K562 (cell line): ENCODE data around the gene HDAC6. TPM values are rescaled to one million over a fixed set of nuclear protein-coding genes. Genes with fewer than 3 reads are reported as not detected.
A peak's percentile ranks its signal among the peaks of the same experiment; 100 is the strongest.

Experiments used
- ATAC-seq: fragments of 200-7000 bp; cut with Tn5 transposase; 3 replicates; pipeline ENCODE4 v1.9.1; 2020; ENCODE audit warnings: moderate library complexity
- BruUV-seq: library from RNA; stranded (reverse); fragments of 400-500 nt; replicated peaks from 2 replicates; lab custom pipeline; 2021; lab: Mats Ljungman, UMichigan
- CTCF ChIA-PET: fragments of 300-600 bp; formaldehyde crosslinking; extraction: SDS; loops from one replicate; lab custom pipeline; 2021; ENCODE audit warnings: low intra/inter-chr PET ratio; lab: Yijun Ruan, JAX
- POLR2A ChIA-PET: fragments of 300-600, 350-650 bp; sonication (Branson Sonifier 250); formaldehyde crosslinking; extraction: SDS; loops from one replicate; lab custom pipeline; 2021; ENCODE audit warnings: antibody characterized with exemption, inconsistent platforms; lab: Yijun Ruan, JAX
- DNase-seq, 4 experiments: peaks; one replicate each; pipeline versions ENCODE4 v3.0.0 to v3.0.0-alpha.2; 2011 to 2018; ENCODE audit warnings: low spot score in 3 of 4, mixed read lengths in 3 of 4; ENCODE audit errors: extremely low read depth in 1 of 4
- FAIRE-seq: peaks from 2 replicates; lab custom pipeline; 2011; peaks lifted over from hg19 to GRCh38; lab: Jason Lieb, UNC
- H2AFZ ChIP-seq: 2 replicates; pipeline ENCODE4 v1.6.0; 2011; ENCODE audit warnings: low read depth, low read length, control low read depth, inconsistent platforms
- H3K27ac ChIP-seq: fragments of 200-600 bp; 3 replicates; pipeline ENCODE4 v1.8.0; 2011; ENCODE audit warnings: low read depth, mild to moderate bottlenecking, control low read depth, inconsistent platforms, low read length, moderate library complexity, mixed read lengths; ENCODE audit errors: extremely low read depth
- H3K27me3 ChIP-seq, 2 experiments: fragments of 300-600 bp in 1 of 2; 2 replicates in 1 of 2; 3 replicates in 1 of 2; pipeline versions ENCODE4 v1.6.0 to v1.8.0; 2011; ENCODE audit warnings: inconsistent platforms in 2 of 2, low read length in 2 of 2, mild to moderate bottlenecking in 1 of 2, mixed read lengths in 1 of 2, moderate library complexity in 1 of 2; ENCODE audit not compliant: control insufficient read depth in 2 of 2, insufficient read depth in 2 of 2
- H3K36me3 ChIP-seq: fragments of 300-600 bp; 3 replicates; pipeline ENCODE4 v1.8.0; 2011; ENCODE audit warnings: mild to moderate bottlenecking, low read length, inconsistent platforms; ENCODE audit not compliant: control insufficient read depth, insufficient read depth
- H3K4me1 ChIP-seq, 2 experiments: fragments of 200-600 bp in 1 of 2; replicated peaks in 1 of 2; 2 replicates in 1 of 2; 3 replicates in 1 of 2; pipeline versions ENCODE4 v1.5.1 to v1.8.0; 2011; ENCODE audit warnings: inconsistent platforms in 2 of 2, low read length in 2 of 2, mild to moderate bottlenecking in 1 of 2, mixed read lengths in 1 of 2, moderate library complexity in 1 of 2; ENCODE audit not compliant: control insufficient read depth in 2 of 2, insufficient read depth in 2 of 2
- H3K4me2 ChIP-seq: 2 replicates; pipeline ENCODE4 v1.6.1; 2011; ENCODE audit warnings: low read length, control low read depth, inconsistent platforms, mixed read lengths; ENCODE audit not compliant: insufficient read depth
- H3K4me3 ChIP-seq: fragments of 200-600 bp; sonication (generic), shearing (Covaris generic); 2 replicates; pipeline ENCODE4 v1.5.1; 2016; ENCODE audit warnings: control low read depth, inconsistent platforms
- H3K79me2 ChIP-seq: fragments of 200-600 bp; 3 replicates; pipeline ENCODE4 v1.8.0; 2011; ENCODE audit warnings: low read length, inconsistent platforms; ENCODE audit not compliant: control insufficient read depth, insufficient read depth
- H3K9ac ChIP-seq, 2 experiments: 2 replicates each; pipeline versions ENCODE4 v1.6.0 to v1.6.1; 2011; ENCODE audit warnings: low read depth in 2 of 2, low read length in 2 of 2, control low read depth in 1 of 2, inconsistent platforms in 1 of 2, mild to moderate bottlenecking in 1 of 2, mixed read lengths in 1 of 2; ENCODE audit not compliant: insufficient read depth in 1 of 2
- H3K9me1 ChIP-seq: one replicate; pipeline ENCODE4 v1.6.0; 2011; ENCODE audit warnings: inconsistent platforms, mild to moderate bottlenecking, low read length, moderate library complexity; ENCODE audit not compliant: control insufficient read depth, insufficient read depth
- H3K9me3 ChIP-seq: replicated peaks from 2 replicates; pipeline ENCODE4 v1.5.1; 2011; ENCODE audit warnings: low read depth, low read length, inconsistent platforms; ENCODE audit not compliant: control insufficient read depth, insufficient read depth
- H4K20me1 ChIP-seq: replicated peaks from 2 replicates; pipeline ENCODE4 v1.6.1; 2011; ENCODE audit warnings: low read length, inconsistent platforms, mixed read lengths; ENCODE audit not compliant: control insufficient read depth, insufficient read depth
- POLR2G ChIP-seq: fragments of 200-400 bp; formaldehyde crosslinking; IDR thresholded peaks from 2 replicates; pipeline ENCODE4 v1.6.1; 2017; ENCODE audit warnings: low read depth, mild to moderate bottlenecking, antibody characterized with exemption, low read length, moderate library complexity
- RBFOX2 ChIP-seq: fragments of 200-400 bp; formaldehyde crosslinking; IDR thresholded peaks from 2 replicates; pipeline ENCODE4 v1.6.1; 2017; ENCODE audit warnings: low read depth, mild to moderate bottlenecking, low read length, moderate library complexity
- TBP ChIP-seq: optimal IDR thresholded peaks from 2 replicates; pipeline ENCODE3; 2011; ENCODE audit warnings: low read depth, low read length, improper control_type of control experiment
- ZFPM2 ChIP-seq: fragments of 250-450 bp; sonication (Bioruptor Pico); IDR thresholded peaks from 2 replicates; pipeline ENCODE4 v1.5.1; 2022; ENCODE audit warnings: mild to moderate bottlenecking
- WGBS: fragments of 100-300 bp; shearing (Covaris generic); methylation state at CpG from one replicate; pipeline ENCODE4 v1.1.6; 2016; ENCODE audit warnings: low coverage, mixed read lengths; ENCODE audit not compliant: insufficient coverage; ENCODE audit errors: missing lambda C conversion rate; 5-methylcytosine and 5-hydroxymethylcytosine counted together
- in situ Hi-C: fragments of 300-500 bp; cut with MboI; formaldehyde crosslinking; loops from 4 replicates; pipeline ENCODE4 v1.15.0; 2018; ENCODE audit warnings: inconsistent platforms, mixed read lengths
- intact Hi-C: fragments of 100-400 bp; cut with micrococcal nuclease; formaldehyde crosslinking; loops from 2 replicates; pipeline ENCODE4 v1.14.2; 2022
- polyA plus RNA-seq, 8 experiments: library from polyadenylated mRNA; depleted of rRNA in 4 of 8; stranded (reverse) in 5 of 8; unstranded in 3 of 8; fragments of >200 nt; fragmentation: Nextera tagmentation in 2 of 8; fragmentation: Illumina TruSeq in 1 of 8; extraction: Ambion mirVana in 2 of 8; extraction: Trizol in 1 of 8; gene quantifications; 2 replicates each; pipeline versions ENCODE4 v1.2.1 to v1.2.3, GENCODE V29; 2011 to 2014; ENCODE audit warnings: inconsistent platforms in 1 of 8, missing spikeins in 1 of 8
- total RNA-seq, 7 experiments: library from RNA; depleted of rRNA in 6 of 7; stranded (reverse); fragments of >200 nt in 6 of 7; fragmentation: Illumina TruSeq in 2 of 7; extraction: Trizol in 2 of 7; gene quantifications; 2 replicates each; pipeline versions ENCODE4 v1.2.1 to v1.2.3, GENCODE V29; 2011 to 2021; ENCODE audit warnings: low replicate concordance in 1 of 7
- TF ChIP-seq, protein P1 (sequence below): sonication (generic); formaldehyde crosslinking; IDR thresholded peaks from 2 replicates; pipeline ENCODE4 v1.8.1; 2023; ENCODE audit warnings: mild to moderate bottlenecking, missing genetic modification reagents

The HDAC6 gene
- total and polyA plus RNA-seq, 9 of the 15 experiments (the other 6 are each of a cell fraction or from before 2014, with no cell fraction given) = 29.9 to 101 (median 71.2) TPM

DNA sequence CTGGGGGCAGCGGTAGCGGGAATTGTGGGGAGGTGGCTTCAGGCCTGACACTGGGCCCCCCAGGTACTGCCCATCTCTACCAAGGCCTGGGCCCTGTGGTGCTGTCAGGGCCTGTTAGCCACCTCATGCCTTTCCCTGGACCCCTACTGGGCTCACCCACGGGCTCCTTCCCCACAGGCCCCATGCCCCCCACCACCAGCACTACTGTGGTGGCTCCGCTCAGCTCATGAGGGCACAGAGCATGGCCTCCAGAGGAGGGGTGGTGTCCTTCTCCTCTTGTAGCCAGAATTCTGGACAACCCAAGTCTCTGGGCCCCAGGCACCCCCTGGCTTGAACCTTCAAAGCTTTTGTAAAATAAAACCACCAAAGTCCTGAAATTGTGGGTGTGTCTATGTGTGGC is 7.9 kb upstream of the HDAC6 start:
- in situ Hi-C loops = no loop called here
- no peak for ATAC-seq

More for the DNA sequence above, 7.9 kb upstream of the HDAC6 start:
- Histone ChIP-seq H3K36me3 (peaks cover 55% of the 10 kb centered on the region), H3K27ac (peak overlapping the region; percentile 92), H3K4me1 (peaks cover 56 to 73% of the 10 kb centered on the region in 2 experiments), H3K9me1 (no peaks in the 10 kb centered on the region), H3K4me3 (no peak overlapping the region), H4K20me1 (peaks cover 4% of the 10 kb centered on the region; the same call in 1 of the 2 replicates), H3K9ac (peak overlapping the region; percentile 64 to 72), H3K9me3 (no peaks in the 10 kb centered on the region), H3K4me2 (peak overlapping the region; percentile 80), H3K79me2 (peaks cover 44% of the 10 kb centered on the region), H2AFZ (no peak overlapping the region), H3K27me3 (no peaks in the 10 kb centered on the region)
- DNase-seq = no peak
- BruUV-seq = no TSS peak
- TF ChIP-seq RBFOX2 (peak; percentile 37; the same call in 1 of the 2 replicates), POLR2G (peak; percentile 40; the same call in 1 of the 2 replicates), TBP (peak; percentile 24), ZFPM2 (no peak)
- TF ChIP-seq, protein P1, sequence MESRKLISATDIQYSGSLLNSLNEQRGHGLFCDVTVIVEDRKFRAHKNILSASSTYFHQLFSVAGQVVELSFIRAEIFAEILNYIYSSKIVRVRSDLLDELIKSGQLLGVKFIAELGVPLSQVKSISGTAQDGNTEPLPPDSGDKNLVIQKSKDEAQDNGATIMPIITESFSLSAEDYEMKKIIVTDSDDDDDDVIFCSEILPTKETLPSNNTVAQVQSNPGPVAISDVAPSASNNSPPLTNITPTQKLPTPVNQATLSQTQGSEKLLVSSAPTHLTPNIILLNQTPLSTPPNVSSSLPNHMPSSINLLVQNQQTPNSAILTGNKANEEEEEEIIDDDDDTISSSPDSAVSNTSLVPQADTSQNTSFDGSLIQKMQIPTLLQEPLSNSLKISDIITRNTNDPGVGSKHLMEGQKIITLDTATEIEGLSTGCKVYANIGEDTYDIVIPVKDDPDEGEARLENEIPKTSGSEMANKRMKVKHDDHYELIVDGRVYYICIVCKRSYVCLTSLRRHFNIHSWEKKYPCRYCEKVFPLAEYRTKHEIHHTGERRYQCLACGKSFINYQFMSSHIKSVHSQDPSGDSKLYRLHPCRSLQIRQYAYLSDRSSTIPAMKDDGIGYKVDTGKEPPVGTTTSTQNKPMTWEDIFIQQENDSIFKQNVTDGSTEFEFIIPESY = 0 out of 2 replicates have a peak, but pooled peaks have one; percentile 8
- CTCF ChIA-PET = no interaction called here
- no peak for FAIRE-seq
- intact Hi-C loops = loop anchor here (2.0 kb wide), 1 partner anchor 57 kb away; no protein-coding TSS in a partner anchor
- POLR2A ChIA-PET = interaction anchor here (0.5 to 1.0 kb wide), 2 partner anchors 117 to 399 kb away, joined by 3 read pairs; no protein-coding TSS in a partner anchor
- 83% methylated on average over 3 of the region's 4 CpGs for WGBS
